Bronchial epithelial cell (primary cell): ENCODE data around the gene TOMM40. TPM values are rescaled to one million over a fixed set of nuclear protein-coding genes. Genes with fewer than 3 reads are reported as not detected.
A peak's percentile ranks its signal among the peaks of the same experiment; 100 is the strongest.

Experiments used
- DNase-seq: peaks from one replicate; pipeline ENCODE4 v3.0.0-alpha.2; 2010; ENCODE audit warnings: low read depth
- FAIRE-seq: peaks from 2 replicates; lab custom pipeline; 2011; peaks lifted over from hg19 to GRCh38; lab: Jason Lieb, UNC
- H3K27me3 ChIP-seq: 2 replicates; pipeline ENCODE4 v1.5.1; 2011; ENCODE audit warnings: low read length; ENCODE audit not compliant: control insufficient read depth, insufficient read depth
- H3K36me3 ChIP-seq: 2 replicates; pipeline ENCODE4 v1.5.1; 2011; ENCODE audit warnings: low read length; ENCODE audit not compliant: control insufficient read depth, insufficient read depth
- H3K4me3 ChIP-seq: 2 replicates; pipeline ENCODE4 v1.5.1; 2011; ENCODE audit warnings: mild to moderate bottlenecking, low read depth, low read length, control low read depth
- total RNA-seq: library from RNA; depleted of rRNA; stranded (reverse); fragments of >200 nt; gene quantifications from 2 replicates; pipeline ENCODE4 v1.2.1, GENCODE V29; 2014
- TF ChIP-seq, protein P1 (sequence below): IDR thresholded peaks from 2 replicates; pipeline ENCODE4 v1.5.1; 2011; ENCODE audit warnings: mild to moderate bottlenecking, moderate library complexity, low read length, control low read depth, inconsistent platforms; ENCODE audit not compliant: insufficient read depth, severe bottlenecking

TOMM40 gene
- total RNA-seq, 1 donor from 2014 or later: 82.9 TPM

DNA sequence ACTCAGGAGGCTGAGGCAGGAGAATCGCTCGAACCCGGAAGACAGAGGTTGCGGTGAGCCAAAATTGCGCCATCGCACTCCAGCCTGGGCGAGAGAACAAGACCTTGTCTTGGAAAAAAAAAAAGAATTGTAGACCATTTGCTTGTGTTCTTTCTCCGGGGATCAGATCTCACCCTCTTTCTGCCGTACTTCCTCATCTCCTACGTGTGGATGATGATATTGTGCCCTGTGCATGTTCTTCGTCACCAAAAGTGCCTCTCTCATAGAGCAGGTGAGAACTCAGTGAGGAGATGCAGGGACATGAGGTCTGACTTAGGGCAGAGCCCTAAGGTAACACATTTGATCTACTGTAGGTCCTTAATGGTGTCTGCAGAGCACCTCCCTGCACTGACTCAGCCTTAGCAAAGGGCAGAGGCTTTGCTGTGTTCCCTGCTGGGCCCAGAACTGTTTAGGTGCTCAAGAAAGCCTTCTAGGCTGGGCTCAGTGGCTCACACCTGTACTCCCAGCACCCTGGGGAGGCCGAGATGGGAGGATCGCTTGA lies 56.1 kb downstream of the TOMM40 start:
- H3K4me3 ChIP-seq: no peak overlapping the region
- H3K36me3 ChIP-seq: no peaks in the 10 kb centered on the region
- TF ChIP-seq, protein P1, sequence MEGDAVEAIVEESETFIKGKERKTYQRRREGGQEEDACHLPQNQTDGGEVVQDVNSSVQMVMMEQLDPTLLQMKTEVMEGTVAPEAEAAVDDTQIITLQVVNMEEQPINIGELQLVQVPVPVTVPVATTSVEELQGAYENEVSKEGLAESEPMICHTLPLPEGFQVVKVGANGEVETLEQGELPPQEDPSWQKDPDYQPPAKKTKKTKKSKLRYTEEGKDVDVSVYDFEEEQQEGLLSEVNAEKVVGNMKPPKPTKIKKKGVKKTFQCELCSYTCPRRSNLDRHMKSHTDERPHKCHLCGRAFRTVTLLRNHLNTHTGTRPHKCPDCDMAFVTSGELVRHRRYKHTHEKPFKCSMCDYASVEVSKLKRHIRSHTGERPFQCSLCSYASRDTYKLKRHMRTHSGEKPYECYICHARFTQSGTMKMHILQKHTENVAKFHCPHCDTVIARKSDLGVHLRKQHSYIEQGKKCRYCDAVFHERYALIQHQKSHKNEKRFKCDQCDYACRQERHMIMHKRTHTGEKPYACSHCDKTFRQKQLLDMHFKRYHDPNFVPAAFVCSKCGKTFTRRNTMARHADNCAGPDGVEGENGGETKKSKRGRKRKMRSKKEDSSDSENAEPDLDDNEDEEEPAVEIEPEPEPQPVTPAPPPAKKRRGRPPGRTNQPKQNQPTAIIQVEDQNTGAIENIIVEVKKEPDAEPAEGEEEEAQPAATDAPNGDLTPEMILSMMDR: no peak
- H3K27me3 ChIP-seq: no peaks in the 10 kb centered on the region
- no peak for FAIRE-seq
- DNase-seq: no peak

DNA sequence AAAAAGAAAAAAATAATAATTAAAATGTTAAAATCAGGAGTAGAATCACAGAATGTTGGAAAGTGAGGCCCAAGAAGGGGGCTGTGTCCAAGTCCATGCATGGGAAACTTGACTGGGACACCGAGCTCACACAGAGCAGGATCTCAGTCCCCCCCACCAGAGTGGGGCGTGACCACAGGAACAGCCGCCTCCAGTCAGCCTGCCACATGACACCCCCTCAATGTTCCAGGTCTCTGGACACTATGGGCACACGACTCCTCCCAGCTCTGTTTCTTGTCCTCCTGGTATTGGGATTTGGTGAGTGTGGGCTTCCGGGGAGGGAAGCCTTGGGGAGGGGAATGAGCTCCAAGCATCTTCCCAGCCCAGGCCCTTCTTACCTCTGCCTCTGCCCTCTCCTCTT lies 57.2 kb downstream of the TOMM40 start:
- FAIRE-seq (no peak), DNase-seq (no peak)
- no peaks in the 10 kb centered on the region for H3K36me3 ChIP-seq
- no peaks in the 10 kb centered on the region for H3K27me3 ChIP-seq
- TF ChIP-seq, protein P1: no peak
- H3K4me3 ChIP-seq: no peak overlapping the region

DNA sequence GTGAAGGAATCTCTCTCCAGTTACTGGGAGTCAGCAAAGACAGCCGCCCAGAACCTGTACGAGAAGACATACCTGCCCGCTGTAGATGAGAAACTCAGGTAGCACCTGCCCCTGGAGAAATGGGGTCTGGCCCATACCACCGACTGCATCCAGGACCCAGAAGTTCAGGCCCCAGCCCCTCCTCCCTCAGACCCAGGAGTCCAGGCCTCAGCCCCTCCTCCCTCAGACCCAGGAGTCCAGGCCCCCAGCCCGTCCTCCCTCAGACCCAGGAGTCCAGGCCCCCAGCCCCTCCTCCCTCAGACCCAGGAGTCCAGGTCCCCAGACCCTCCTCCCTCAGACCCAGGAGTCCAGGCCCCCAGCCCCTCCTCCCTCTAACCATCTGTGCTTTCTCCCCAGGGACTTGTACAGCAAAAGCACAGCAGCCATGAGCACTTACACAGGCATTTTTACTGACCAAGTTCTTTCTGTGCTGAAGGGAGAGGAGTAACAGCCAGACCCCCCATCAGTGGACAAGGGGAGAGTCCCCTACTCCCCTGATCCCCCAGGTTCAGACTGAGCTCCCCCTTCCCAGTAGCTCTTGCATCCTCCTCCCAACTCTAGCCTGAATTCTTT lies 57.8 kb downstream of the TOMM40 start:
- Histone ChIP-seq H3K27me3 (no peaks in the 10 kb centered on the region), H3K4me3 (no peak overlapping the region), H3K36me3 (no peaks in the 10 kb centered on the region)
- DNase-seq (no peak), FAIRE-seq (no peak)
- TF ChIP-seq, protein P1: no peak

DNA sequence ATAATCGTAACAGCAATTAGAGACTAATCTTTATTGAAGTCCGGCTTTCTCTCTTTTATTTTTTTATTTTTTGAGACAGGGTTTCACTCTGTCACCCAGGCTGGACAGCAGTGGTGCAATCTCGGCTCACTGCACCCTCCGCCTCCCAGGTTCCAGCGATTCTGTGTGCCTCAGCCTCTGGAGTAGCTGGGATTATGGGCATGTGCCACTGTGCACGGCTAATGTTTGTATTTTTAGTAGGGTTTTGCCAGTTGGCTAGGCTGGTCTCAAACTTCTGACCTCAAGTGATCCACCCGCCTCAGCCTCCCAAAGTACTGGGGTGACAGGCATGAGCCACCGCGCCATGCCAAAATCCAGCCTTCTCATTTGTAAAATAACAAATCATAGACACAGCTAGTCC lies 58.5 kb downstream of the TOMM40 start:
- H3K4me3 ChIP-seq: no peak overlapping the region
- no peaks in the 10 kb centered on the region for H3K27me3 ChIP-seq
- TF ChIP-seq, protein P1: no peak
- no peak for DNase-seq
- no peak for FAIRE-seq
- no peaks in the 10 kb centered on the region for H3K36me3 ChIP-seq

DNA sequence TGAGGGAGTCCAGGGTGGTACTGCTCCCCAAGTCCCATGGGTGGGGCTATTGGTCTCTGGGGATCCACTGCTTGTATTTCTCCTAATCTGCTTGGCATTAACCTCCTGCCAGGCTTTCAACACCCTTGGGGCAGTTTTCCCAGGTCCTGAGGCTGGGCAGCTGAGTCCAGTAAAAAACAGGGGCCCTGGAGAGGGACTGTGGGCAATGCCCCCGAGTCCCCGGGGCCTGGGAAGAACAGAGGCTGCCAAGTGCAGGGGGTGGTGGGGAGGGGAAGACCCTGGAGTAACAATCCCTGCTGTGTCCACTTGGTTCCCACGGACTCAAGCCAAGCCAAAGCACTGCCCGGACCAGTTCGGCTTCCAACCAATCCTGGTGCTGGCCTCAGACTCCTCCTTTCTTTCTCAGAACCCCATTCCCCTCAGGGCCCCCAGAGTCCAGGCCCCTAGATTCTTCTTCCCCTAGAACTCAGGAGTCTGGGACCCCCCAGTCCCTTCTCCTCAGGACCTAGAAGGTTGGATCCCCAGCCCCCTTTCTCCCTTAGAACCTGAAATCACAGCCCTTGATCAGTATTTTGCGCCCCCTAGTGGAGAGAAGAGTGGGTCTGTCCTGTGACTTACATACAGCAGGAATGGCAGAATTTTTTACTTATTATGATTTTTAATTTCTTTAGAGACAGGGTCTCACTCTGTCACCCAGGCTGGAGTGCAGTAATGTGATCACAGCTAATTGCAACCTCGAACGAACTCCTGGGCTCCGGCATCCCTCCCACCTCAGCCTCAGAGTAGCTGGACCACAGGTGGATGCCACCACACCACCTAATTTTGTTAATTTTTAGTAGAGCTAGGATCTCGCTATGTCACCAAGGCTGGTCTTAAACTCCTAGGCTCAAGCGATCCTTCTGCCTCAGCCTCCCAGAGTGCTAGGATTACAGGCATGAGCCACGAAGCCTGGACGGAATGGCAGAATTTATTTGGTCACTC lies 60.4 kb downstream of the TOMM40 start:
- H3K27me3 ChIP-seq: no peaks in the 10 kb centered on the region
- DNase-seq: peak; percentile 64
- H3K4me3 ChIP-seq: no peak overlapping the region
- TF ChIP-seq, protein P1: peak; percentile 65
- no peaks in the 10 kb centered on the region for H3K36me3 ChIP-seq
- FAIRE-seq: no peak

Other genes starting within 250 kb of the TOMM40 start
- 84.6 and 102 TPM in 2 replicates for gene PVR, start 247.3 kb upstream of the TOMM40 start, total RNA-seq
- gene CEACAM19, start 219.8 kb upstream of the TOMM40 start, total RNA-seq: 0.53 and 2.7 TPM in 2 replicates
- not detected in 2 replicates for gene CEACAM16, start 192.1 kb upstream of the TOMM40 start, total RNA-seq
- 2.1 and 4.7 TPM in 2 replicates for gene BCL3, start 142.5 kb upstream of the TOMM40 start, total RNA-seq
- 65.0 and 73.7 TPM in 2 replicates for gene CBLC, start 113.4 kb upstream of the TOMM40 start, total RNA-seq
- gene BCAM, start 82.2 kb upstream of the TOMM40 start, total RNA-seq: 16.6 and 35.8 TPM in 2 replicates
- gene NECTIN2, start 45.0 kb upstream of the TOMM40 start, total RNA-seq: 30.3 and 66.6 TPM in 2 replicates
- gene APOE, start 14.5 kb downstream of the TOMM40 start, total RNA-seq: 14.0 and 19.2 TPM in 2 replicates
- 0.26 and 0.79 TPM in 2 replicates for gene APOC1, start 23.4 kb downstream of the TOMM40 start, total RNA-seq
- gene APOC4, start 51.0 kb downstream of the TOMM40 start, total RNA-seq: not detected in 2 replicates
- not detected in 2 replicates for gene APOC2, start 54.8 kb downstream of the TOMM40 start, total RNA-seq
- 17.9 and 24.2 TPM in 2 replicates for gene CLPTM1, start 64.1 kb downstream of the TOMM40 start, total RNA-seq
- 2.1 and 3.7 TPM in 2 replicates for gene RELB, start 110.2 kb downstream of the TOMM40 start, total RNA-seq
- gene CLASRP, start 147.8 kb downstream of the TOMM40 start, total RNA-seq: 12.5 and 19.2 TPM in 2 replicates
- under 0.01 and 0.51 TPM in 2 replicates for gene ZNF296, start 185.2 kb downstream of the TOMM40 start, total RNA-seq
- gene GEMIN7, start 188.0 kb downstream of the TOMM40 start, total RNA-seq: 21.3 and 23.2 TPM in 2 replicates
- gene PPP1R37, start 201.9 kb downstream of the TOMM40 start, total RNA-seq: 19.2 and 19.5 TPM in 2 replicates